Activated CD4-positive, alpha-beta T cell treated with anti-CD3 and anti-CD28 coated beads for 1 hour (primary cell): ENCODE results near the gene SRRM1.
"Not testable (repeated sequence)": the region's sequence is repeated elsewhere in the genome, so short reads cannot be mapped to it uniquely, and the experiment has no call there.

Experiments used
- DNase-seq: peaks from one replicate; pipeline ENCODE4 v3.0.0-alpha.2; 2020

Gene SRRM1

GRCh38 chr1:24722073-24723035 lies 79.3 kb downstream of the SRRM1 start:
- not testable (repeated sequence) for DNase-seq
